D341Med (cell line): ENCODE results near the gene SLC4A11.
"Not testable (repeated sequence)": the region's sequence is repeated elsewhere in the genome, so short reads cannot be mapped to it uniquely, and the experiment has no call there.

Source experiments
- DNase-seq: peaks from one replicate; pipeline ENCODE4 v3.0.0; 2012; ENCODE audit warnings: low spot score

The SLC4A11 gene

DNA sequence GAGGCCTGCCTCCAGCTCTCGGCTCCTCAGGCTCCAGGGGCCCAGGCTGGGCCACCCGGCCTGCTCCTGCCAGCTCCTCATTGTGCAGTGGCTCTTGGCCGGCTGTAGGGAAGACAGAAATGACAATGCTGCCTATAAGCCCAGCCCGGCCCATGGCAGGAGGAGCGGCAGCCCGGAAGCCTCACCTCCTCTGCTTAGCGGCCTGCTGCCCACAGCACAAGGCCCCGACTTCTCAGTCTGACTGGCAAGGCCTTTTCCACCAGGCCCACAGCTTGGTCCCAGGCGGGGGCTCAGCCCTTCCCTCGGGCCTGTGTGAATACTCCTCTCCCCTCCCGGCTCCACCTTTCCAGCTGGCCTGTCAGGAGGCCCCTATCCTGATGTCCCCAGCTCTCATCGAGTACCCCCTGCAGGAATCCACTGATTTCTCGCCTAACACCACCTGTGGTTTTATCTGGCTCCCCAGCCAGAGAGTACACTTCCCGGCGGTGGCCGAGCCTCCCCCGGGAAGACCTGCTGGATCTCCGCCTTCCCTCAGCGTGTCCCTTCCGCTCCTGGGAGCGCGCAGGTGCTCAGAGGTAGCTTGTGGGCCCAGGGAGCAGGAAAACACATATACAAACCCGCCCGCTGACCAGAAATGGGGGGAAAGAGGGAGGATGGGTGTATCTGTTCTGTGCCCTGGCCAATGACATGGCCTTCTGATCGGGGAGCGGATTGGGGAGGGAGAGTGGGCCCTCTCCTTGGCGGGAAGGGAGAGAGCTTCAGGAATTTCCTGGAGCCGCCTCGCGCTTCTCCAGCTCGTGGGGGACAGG, 35.5 kb downstream of the SLC4A11 start:
- peak; percentile 50 for DNase-seq

DNA sequence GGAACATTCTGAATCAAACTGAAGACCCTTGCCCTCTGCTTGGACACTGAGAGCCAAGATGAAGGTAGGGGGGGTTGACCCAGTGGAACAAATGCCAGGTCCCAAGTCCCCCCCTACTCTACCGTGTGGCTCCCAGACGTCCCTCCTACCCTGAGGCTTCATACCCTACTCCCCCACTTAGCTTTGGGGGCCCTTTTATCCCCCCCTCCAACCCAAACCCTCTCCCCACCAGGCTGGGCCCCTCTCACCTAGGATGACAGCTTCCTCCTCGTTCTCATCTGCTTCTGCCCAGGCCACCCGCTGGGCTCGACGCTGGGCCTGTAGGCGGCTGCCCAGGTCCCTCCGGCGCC, 36.0 kb downstream of the SLC4A11 start:
- no peak for DNase-seq

DNA sequence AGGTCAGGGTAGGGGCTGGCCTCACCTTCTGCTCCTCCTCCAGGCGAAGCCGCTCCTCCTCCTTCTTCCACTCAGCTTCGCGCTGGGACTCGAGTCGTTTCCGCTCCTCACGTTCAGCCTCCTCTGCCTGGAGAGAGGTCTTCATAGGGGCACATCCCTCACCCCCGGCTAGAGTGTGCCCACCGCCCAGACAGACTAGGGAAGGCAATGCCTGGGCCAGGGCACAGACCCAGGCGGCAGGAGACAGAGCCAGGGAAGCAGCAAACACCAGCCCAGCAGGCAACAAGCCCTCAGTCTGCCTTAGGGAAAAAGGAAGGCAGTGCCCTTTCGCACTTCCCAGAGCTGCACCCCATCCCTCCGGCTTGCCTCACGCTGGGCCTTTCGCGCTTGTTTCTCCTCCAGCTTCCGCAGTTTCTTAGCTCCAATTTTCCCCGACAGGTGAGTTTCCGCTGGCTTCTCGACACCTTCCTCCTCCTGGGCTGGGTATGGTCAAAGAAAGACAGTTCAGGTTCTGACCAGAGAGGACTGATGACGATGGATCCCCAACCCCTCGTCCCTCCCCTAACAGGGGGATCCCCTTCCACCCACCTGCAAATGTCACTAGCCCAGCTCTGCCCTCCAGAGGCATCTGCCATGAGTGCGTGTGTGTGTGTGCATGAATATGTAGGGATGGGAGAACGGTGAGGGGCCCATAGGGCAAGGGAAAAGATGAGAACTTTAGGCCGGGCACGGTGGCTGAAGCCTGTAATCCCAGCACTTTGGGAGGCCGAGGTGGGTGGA, 38.8 kb downstream of the SLC4A11 start:
- peak; percentile 19 for DNase-seq

DNA sequence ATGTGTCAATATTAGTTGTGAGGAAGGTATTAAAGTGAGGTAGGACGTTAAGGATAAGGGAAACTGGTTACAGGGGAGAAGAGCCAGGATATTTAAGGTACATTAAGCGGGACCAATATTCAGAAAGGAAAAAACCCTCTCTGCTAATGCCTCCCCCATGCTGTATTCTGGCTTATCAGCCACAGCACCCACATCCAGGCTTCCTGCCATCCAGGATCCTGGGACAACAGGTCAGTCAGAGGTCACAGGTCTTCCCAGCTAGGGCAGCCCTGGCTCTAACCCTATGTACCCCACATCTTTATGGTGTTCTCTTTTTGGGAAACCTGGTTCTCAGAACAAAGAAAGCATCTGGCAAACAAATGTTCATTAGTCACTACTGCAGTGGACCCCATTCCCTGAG, 39.8 kb downstream of the SLC4A11 start:
- DNase-seq, result peak; percentile 5

DNA sequence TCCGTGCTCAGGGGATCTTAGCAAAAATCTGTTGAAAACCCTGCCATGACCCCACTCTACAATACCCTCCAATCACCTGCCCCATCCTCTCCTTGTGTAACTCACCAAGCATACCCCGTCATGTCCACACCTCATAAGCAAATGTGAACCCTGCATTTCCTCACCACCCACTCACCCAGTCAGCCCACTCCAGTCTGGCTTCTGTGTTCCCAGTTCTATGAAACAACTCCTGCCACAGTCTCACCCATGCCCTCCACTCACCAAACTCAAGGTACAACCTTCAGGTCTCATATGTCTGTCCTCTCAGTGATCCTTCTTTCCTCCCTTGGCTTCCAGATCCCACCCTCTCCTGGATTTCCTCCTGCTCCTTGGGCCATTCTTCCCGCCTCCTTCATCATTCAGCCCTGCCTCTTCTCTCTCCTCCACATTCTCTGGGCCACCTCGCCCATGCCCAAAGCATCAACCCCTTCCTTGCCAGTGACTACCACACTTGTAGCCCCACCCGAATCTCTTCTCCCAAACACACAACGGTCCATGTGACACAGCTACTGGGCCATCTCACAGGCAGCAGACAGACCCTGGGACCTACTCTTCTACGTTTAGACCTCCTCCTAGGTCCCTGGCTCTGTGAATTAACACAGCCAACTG, 43.3 kb downstream of the SLC4A11 start:
- DNase-seq, result peak; percentile 6

DNA sequence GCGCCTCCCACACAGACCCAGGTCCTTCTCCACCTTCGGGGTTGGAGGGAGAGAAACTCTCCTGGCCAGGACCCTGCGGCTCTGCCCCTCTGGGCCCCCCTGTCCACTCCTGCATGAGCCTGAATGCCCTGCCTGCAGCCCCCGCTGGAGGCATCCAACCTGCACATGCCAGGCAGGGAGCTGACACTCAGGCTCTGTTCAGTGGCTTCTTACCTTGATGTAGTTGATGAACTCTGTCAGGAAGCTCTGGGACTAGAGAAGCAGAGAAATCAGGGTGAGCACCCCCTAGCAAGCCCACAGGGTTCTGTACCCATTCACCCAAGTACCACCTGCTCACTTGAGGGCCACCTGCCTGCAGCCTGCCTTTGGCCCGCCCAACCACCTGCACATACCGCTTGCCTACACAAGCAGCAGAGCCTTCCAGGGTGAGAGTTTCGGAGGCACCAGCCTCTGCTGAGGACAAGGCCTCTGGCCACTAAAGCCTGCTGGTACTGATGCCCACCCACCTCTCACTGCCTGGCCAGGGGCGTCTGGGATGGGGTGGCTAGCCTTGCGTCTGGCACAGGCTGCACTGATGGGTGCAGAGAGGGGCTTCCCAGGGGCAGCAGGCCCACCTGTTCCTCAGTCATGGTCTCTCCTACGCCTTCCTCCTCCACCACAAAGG, 44.2 kb downstream of the SLC4A11 start:
- DNase-seq, result peak; percentile 16

DNA sequence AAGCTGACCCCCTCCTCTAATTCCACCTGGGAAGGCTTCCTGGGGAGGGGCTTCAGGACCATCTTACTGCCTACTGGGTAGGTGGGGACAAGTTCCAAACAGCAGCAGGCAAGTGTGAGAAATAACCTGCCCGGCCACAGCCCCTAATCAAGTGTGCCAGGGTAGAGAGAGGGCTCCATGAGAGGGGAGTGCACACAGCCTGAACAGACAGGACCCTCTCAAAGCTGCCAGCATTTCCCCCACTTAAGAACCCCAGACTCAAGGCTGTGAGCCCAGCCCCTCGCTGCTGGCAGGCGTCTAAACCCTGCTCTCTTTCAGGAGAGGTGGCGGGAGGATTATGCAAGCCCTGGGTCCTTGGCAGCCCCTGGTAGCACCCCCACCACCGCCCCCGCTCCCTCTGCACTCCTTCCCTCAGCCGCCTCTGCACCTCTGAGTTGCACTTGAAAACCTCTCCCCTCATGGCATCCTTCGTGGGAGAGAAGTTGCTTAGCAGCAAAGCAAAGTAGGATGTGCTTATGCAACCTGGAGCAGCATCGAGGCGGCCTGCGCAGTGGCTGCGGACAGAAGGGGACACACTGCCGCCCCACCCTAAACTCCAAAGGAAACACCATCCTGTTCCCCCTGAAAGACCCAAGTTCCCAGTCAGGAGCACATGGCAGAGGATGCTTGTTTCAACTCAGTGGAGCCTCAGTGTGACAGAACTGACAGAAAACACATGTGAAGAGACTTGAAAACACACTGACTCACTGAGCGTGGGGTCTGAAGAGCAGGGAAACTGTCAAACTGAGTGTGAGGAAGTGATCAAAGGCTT, 45.0 kb downstream of the SLC4A11 start:
- DNase-seq, result peak; percentile 18

DNA sequence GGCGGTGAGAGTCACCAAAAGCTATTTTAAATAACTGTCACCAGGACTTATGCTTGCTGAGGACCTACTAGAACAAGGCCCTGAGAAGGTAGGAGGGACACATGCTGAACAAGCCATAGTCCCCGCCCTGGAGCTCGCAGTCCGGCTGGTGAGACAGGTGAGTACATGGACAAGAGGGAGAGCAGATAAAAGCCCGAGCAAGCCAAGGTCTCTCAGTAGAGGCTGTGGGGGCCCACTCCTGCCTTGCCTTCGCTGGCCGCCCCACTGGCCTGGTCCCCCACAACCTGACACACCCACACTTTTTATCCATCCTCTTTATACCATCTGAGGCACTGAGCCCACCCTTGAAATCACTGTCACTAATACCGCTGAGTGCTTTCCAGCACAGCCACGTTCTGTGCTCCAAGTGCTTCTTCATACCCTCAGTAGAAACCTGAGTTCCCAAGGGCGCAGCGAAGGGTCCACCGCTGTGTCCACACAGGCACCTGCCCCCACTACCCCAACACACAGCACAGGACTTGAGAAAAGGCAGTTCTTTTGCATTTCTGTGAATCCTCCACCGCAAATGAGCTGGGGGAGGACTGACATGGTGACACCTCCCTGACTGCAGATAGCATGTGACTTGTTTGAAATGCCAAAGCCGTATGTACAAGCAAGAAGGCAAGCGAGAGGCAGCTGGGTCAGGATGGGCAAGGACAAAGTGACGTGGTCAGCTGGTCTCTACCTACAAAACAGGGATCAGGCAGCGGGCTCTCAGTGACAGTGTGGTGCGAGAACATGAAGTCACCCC, 46.6 kb downstream of the SLC4A11 start:
- peak; percentile 11 for DNase-seq

DNA sequence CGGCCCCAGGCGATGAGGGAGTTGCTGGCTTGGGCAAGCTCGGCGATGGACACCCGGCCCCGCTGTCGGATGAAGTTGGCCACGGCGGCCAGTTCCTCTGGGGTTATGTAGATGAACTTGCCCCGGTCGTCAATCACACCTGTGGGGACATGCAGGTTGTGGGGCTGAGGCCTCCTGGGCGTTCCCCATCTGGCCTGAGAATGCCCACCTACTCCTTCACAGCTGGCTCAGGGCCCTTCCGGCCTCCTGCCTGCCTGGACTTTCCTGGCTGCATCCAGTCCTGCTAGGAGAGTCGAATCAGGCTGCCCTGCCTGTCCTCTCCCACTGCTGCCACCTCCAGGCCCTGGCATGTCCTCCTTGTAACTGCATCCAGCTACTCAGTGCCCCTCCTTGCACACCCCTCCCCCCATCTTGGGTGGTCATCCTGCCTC, 48.3 kb downstream of the SLC4A11 start:
- peak; percentile 34 for DNase-seq

DNA sequence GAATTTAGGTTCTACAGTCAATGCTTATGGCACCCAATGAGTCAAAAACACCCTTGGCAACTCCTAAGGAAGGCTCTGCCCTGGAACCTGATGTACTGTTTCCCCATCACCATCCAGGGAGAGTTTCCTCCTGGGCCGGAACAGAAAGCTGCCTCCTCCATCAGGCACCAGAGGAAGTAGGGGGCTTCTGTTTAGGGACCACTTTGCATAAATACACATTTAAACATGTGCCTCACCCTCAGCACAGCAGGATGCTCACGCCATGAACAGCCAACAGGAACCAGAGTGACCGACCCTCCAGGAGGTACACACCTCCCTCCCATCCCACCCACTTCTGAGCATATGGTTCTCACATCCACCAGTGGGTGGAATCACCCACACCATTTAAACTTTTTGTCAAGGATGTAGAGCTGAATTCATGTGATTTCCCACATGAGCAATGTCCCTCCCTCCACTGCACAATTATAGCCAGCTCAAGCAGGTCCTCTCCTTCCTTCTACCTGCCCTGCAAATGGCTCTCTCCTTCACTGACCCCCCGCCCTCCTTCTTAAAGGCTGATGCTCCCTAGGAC, 49.3 kb downstream of the SLC4A11 start:
- DNase-seq, result peak; percentile 7

DNA sequence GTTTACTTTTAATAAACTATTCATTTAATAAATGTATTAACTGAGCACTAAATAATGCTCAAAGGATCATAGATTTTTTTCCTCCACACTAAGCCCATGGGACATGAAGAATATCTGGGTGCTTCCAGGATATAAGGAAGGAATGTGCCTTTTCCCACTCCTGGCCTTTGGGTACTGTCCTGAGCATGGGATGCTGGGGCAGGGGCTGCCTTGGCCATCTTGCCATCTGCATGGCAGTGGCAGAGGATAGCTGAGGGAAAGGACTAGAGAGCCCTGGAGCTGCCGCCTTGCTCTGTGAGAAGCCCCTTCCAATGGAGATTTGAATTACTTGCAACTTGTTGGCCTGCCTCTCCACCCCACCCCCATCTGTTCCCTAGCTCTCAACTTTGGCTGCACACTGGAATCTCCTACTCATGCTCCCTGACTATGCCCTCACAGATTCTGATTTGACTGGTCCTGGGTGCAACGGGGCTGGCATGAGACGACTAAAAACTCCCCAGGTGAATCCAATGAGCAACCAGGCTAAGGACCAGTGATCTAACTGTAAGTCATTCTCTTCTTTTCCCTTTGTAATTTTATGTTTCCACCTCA, 50.1 kb downstream of the SLC4A11 start:
- DNase-seq, result peak; percentile 15

DNA sequence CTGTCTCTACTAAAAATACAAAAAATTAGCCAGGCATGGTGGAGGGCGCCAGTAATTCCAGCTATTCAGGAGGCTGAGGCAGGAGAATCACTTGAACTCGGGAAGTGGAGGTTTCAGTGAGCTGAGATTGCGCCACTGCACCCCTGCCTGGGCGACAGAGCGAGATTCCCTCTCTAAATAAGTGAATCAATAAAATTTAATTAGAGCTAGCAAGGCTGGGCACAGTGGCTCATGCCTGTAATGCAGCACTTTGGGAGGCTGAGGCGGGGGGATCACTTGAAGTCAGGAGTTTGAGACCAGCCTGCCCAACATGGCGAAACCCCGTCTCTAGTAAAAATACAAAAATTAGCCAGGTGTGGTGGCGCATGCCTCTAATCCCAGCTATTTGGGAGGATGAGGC, 51.1 kb downstream of the SLC4A11 start:
- DNase-seq, result not testable (repeated sequence)

DNA sequence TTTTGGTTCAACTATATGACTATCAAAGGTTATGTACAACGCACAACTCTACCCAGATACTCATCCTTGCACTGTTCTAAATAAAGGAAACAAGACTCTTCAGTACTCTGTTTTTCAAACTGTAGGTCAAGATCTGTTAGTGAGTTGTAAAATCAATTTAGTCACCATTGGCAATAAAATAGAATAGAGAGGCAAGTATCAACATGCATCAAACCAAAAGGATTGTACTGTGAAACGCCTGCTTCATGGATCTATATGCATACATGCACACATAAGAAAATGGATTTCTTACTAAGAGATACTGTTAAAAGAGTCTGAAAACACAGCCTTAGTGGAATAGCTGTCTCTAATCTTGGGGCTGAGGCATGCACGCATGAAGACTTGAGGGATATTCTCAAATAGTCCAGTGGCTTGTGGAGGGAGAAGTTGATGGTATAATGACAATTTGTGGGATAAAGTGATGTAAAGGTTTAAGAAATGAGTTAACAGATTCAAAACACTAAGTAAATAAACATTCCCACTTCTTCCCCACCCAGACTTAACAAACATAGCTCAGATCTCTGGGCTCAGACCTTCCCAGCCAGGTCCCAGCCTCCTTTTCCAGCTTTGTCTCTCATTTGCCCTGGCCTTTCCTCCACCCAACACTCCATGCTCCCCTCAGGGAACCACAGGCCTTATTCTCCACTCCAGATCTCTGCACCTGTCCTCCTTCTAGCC, 54.9 kb downstream of the SLC4A11 start:
- DNase-seq, result no peak

DNA sequence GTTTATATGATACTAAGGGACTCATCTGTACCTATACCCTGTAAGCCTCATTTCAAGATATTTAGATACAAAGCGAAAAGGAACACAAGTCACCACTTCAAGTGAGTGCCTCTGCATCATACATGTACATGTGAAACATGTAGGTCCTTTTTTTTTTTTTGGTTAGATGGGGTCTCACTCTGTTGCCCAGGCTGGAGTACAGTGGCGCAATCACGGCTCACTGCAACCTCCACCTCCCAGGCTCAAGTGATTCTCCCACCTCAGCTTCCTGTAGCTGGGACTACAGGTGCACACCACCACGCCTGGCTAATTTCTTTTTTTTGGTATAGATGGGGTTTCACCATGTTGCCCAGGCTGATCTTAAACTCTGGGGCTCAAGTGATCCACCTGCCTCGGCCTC, 56.6 kb downstream of the SLC4A11 start:
- not testable (repeated sequence) for DNase-seq

DNA sequence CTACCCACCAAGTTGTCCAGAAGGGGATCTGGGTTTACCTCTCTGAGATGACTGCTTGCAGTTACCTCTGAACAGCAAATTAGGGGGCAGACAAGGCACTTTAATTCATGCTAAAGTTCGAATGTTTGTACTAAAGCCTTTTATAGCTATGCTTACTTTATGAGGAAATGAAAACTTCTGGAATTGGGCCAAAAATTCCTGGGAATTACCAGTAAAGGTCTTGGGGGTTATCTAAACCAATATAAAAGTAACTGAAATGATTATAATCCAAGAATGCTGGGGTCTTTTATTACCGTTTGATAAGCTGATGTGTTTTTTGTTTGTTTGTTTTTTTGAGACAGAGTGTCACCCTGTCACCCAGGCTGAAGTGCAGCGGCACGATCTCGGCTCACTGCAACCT, 57.7 kb downstream of the SLC4A11 start:
- DNase-seq, result no peak

DNA sequence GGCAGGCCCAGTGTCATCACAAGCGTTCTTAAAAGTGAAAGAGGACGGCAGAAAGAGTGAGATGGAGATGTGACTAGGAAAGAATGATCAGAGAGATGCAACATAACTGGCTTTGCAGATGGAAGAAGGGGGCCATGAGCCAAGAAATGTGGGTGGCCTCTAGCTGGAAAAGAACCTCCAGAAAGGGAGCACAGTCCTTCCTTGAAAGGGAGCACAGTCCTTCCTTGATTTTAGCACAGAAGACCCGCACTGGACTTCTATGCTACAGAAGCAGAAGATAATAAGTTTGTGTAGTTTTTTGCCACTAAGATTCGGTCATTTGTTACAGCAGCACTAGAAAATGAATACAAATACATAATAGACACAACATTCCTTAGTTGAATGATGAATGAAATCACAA, 58.7 kb downstream of the SLC4A11 start:
- DNase-seq, result peak; percentile 40

DNA sequence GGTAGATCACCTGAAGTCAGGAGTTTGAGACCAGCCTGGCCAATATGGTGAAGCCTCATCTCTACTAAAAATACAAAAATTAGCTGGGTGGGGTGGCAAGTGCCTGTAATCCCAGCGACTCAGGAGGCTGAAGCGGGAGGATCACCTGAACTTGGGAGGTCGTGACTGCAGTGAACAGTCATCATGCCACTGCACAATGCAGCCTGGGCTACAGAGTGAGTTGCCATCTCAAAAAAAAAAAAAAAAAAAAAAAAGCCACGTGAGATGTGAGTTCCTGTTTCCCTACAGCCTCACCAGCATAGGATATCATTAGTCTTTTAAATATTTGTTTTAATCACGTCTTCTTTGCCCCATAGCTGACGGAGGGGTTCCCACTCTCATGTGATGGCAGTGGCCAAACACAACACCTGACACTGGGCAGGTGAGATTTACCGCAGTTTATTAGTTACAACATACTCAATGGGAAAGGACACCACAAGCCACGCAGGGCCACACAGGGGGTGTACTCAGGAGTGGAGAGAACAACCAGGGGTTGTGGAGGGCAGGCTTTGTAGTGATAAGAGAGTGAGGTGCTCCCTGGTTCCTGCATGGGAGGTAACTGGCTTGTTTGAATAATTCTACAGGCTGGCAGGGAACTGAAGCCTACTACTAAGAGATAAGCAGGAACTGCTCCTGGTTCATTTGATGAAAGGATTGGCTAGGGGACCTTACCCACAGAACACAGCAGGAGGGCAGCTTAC, 61.1 kb downstream of the SLC4A11 start:
- no peak for DNase-seq
